GM23248 (cell line): ENCODE measurements around the gene PTPRK. TPM values are rescaled to one million over a fixed set of nuclear protein-coding genes. Genes with fewer than 3 reads are reported as not detected.

ENCODE experiments used
- DNase-seq: peaks from one replicate; pipeline ENCODE4 v3.0.0-alpha.2; 2015
- H2AFZ ChIP-seq: fragments of 200-600 bp; sonication (generic); 2 replicates; pipeline ENCODE4 v1.6.1; 2016; ENCODE audit warnings: antibody characterized with exemption
- H3F3A ChIP-seq: fragments of 200-600 bp; sonication (generic); 2 replicates; pipeline ENCODE4 v1.6.1; 2016; ENCODE audit warnings: mild to moderate bottlenecking, antibody characterized with exemption, mixed run types; ENCODE audit not compliant: insufficient read depth
- H3K27ac ChIP-seq: fragments of 200-600 bp; sonication (generic); 2 replicates; pipeline ENCODE4 v1.5.1; 2016; ENCODE audit warnings: mild to moderate bottlenecking
- H3K27me3 ChIP-seq: fragments of 200-600 bp; sonication (generic); replicated peaks from 2 replicates; pipeline ENCODE4 v1.6.1; 2016; ENCODE audit warnings: mild to moderate bottlenecking; ENCODE audit not compliant: insufficient read depth
- H3K36me3 ChIP-seq: fragments of 200-600 bp; sonication (generic); 2 replicates; pipeline ENCODE4 v1.6.1; 2016; ENCODE audit warnings: low read depth, mild to moderate bottlenecking
- H3K4me1 ChIP-seq: fragments of 200-600 bp; sonication (generic); 2 replicates; pipeline ENCODE4 v1.6.1; 2016; ENCODE audit warnings: mild to moderate bottlenecking; ENCODE audit not compliant: insufficient read depth
- H3K4me2 ChIP-seq: fragments of 200-600 bp; sonication (generic); one replicate; pipeline ENCODE4 v1.6.1; 2016; ENCODE audit warnings: mild to moderate bottlenecking; ENCODE audit not compliant: unreplicated experiment
- H3K4me3 ChIP-seq: fragments of 200-600 bp; sonication (generic); 2 replicates; pipeline ENCODE4 v1.5.1; 2016; ENCODE audit warnings: mild to moderate bottlenecking
- H3K79me2 ChIP-seq: fragments of 200-600 bp; sonication (generic); 2 replicates; pipeline ENCODE4 v1.6.1; 2016; ENCODE audit warnings: mild to moderate bottlenecking; ENCODE audit not compliant: insufficient read depth
- H3K9ac ChIP-seq: fragments of 200-600 bp; sonication (generic); 2 replicates; pipeline ENCODE4 v1.6.1; 2016; ENCODE audit warnings: mild to moderate bottlenecking
- H3K9me2 ChIP-seq: fragments of 200-600 bp; sonication (generic); 2 replicates; pipeline ENCODE4 v1.6.1; 2016; ENCODE audit warnings: mixed run types, mild to moderate bottlenecking, moderate library complexity; ENCODE audit not compliant: insufficient read depth
- H3K9me3 ChIP-seq: fragments of 200-600 bp; sonication (generic); one replicate; pipeline ENCODE4 v1.6.1; 2017; ENCODE audit warnings: low read depth
- H4K20me1 ChIP-seq: fragments of 200-600 bp; sonication (generic); 2 replicates; pipeline ENCODE4 v1.6.0; 2016; ENCODE audit not compliant: insufficient read depth
- EZH2 ChIP-seq: fragments of 200-600 bp; sonication (generic); IDR thresholded peaks from 2 replicates; pipeline ENCODE4 v1.6.1; 2018; ENCODE audit warnings: antibody characterized with exemption, mild to moderate bottlenecking; ENCODE audit not compliant: insufficient read depth, poor library complexity, severe bottlenecking
- EZH2phosphoT487 ChIP-seq: fragments of 200-600 bp; sonication (generic); IDR thresholded peaks from 2 replicates; pipeline ENCODE4 v1.6.1; 2018; ENCODE audit warnings: antibody characterized with exemption, moderate library complexity, mild to moderate bottlenecking, low read depth; ENCODE audit not compliant: insufficient read depth
- WGBS, 2 experiments: methylation state at CpG; one replicate each; pipeline ENCODE4 v1.1.6; 2015 to 2017; ENCODE audit warnings: low lambda C conversion rate in 2 of 2, low coverage in 1 of 2; ENCODE audit errors: missing lambda C conversion rate in 2 of 2; 5-methylcytosine and 5-hydroxymethylcytosine counted together
- in situ Hi-C: fragments of 300-500 bp; cut with MboI; formaldehyde crosslinking; loops from 2 replicates; pipeline ENCODE4 v1.15.0; 2020
- polyA plus RNA-seq: library from polyadenylated mRNA; unstranded; fragments of >200 nt; fragmentation: Nextera tagmentation; extraction: Ambion mirVana; gene quantifications from 2 replicates; pipeline ENCODE4 v1.2.1, GENCODE V29; 2016
- total RNA-seq: library from RNA; depleted of rRNA; stranded (reverse); fragments of >200 nt; shearing (Covaris generic); gene quantifications from 2 replicates; pipeline ENCODE4 v1.2.3, GENCODE V29; 2014

PTPRK gene
- total and polyA plus RNA-seq, 2 experiments from 2014 or later: 22.3 to 34.5 TPM

DNA sequence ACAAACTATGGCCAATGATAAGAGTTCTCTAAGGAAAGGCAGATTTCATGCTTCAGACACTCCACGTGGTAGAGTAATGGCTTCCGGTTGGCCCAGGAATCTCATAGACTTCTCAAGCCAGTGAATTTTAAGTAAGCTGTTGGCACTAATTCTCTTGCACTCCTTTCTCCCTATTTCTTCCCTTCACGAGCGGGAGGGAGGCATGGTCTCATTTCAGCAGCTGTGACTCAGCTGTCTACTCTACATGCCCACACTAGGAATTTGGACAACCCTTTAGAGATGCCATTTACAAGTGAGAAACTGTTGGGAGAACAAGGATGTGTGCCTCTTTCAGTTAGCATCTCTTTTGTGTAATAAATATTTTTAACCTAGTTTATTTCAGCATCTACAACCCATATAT, 107.7 kb downstream of the PTPRK start:
- no peak overlapping the region for H3K4me2 ChIP-seq
- no peak overlapping the region for H3K27ac ChIP-seq
- H3F3A ChIP-seq: no peaks in the 10 kb centered on the region
- no peaks in the 10 kb centered on the region for H3K36me3 ChIP-seq
- no peaks in the 10 kb centered on the region for H3K9me2 ChIP-seq
- no peak overlapping the region for H3K9ac ChIP-seq
- H2AFZ ChIP-seq: no peak overlapping the region
- DNase-seq: no peak
- WGBS, 2 experiments: 69 to 77% methylated on average over 4 of the region's 4 CpGs
- in situ Hi-C loops: no loop called here
- H3K4me1 ChIP-seq: no peaks in the 10 kb centered on the region
- 0 out of 2 replicates have a peak, but pooled peaks cover 7% of the 10 kb centered on the region for H3K79me2 ChIP-seq
- H4K20me1 ChIP-seq: 0 out of 2 replicates have a peak, but pooled peaks cover 4% of the 10 kb centered on the region
- no peaks in the 10 kb centered on the region for H3K9me3 ChIP-seq
- H3K27me3 ChIP-seq: no peaks in the 10 kb centered on the region
- TF ChIP-seq EZH2phosphoT487 (no peak), EZH2 (no peak)
- H3K4me3 ChIP-seq: no peak overlapping the region

- TF ChIP-seq EZH2phosphoT487 (no peak), EZH2 (no peak)
- no peaks in the 10 kb centered on the region for H3K36me3 ChIP-seq
- no peaks in the 10 kb centered on the region for H4K20me1 ChIP-seq
- H3K4me1 ChIP-seq: no peaks in the 10 kb centered on the region
- no peaks in the 10 kb centered on the region for H3K9me2 ChIP-seq
- WGBS, 2 experiments: 93 to 98% methylated on average over 4 of the region's 4 CpGs
- H3K27me3 ChIP-seq: no peaks in the 10 kb centered on the region
- no peaks in the 10 kb centered on the region for H3F3A ChIP-seq
- no peak for DNase-seq
- no peak overlapping the region for H2AFZ ChIP-seq
- H3K4me3 ChIP-seq: no peak overlapping the region
- in situ Hi-C loops: no loop called here
- no peaks in the 10 kb centered on the region for H3K9me3 ChIP-seq
- H3K27ac ChIP-seq: no peak overlapping the region
- no peak overlapping the region for H3K9ac ChIP-seq
- H3K4me2 ChIP-seq: no peak overlapping the region
- H3K79me2 ChIP-seq: no peaks in the 10 kb centered on the region
Measured at GRCh38 chr6:128410584-128410983, 109.8 kb downstream of the PTPRK start.

DNA sequence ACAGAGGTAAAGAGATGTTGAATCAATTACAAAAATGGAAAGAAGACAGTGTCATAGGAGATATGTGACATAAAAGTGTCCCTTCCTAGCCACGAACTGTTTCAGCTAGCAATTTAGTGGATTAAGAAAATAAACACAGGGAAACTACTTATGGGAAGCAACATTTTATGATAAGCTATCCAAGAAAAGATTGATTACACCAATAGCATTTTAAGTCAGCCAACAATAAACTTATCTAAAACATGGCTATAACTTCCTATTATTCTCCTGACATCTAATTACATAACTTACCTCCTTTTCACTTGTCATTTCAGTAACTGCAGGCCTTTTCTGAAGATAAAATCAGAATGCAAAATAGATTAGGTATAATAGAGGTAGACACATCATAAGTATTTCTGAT, 111.4 kb downstream of the PTPRK start:
- H3K4me1 ChIP-seq: no peaks in the 10 kb centered on the region
- no peak for DNase-seq
- H3K9ac ChIP-seq: no peak overlapping the region
- H3F3A ChIP-seq: no peaks in the 10 kb centered on the region
- no peak overlapping the region for H3K4me3 ChIP-seq
- H2AFZ ChIP-seq: no peak overlapping the region
- in situ Hi-C loops: no loop called here
- H3K27ac ChIP-seq: no peak overlapping the region
- H3K4me2 ChIP-seq: no peak overlapping the region
- H3K9me3 ChIP-seq: no peaks in the 10 kb centered on the region
- H3K79me2 ChIP-seq: no peaks in the 10 kb centered on the region
- no peaks in the 10 kb centered on the region for H3K36me3 ChIP-seq
- no peaks in the 10 kb centered on the region for H3K27me3 ChIP-seq
- TF ChIP-seq EZH2 (no peak), EZH2phosphoT487 (no peak)
- WGBS, 2 experiments: 83 to 92% methylated on average over 1 of the region's 1 CpG
- no peaks in the 10 kb centered on the region for H4K20me1 ChIP-seq
- H3K9me2 ChIP-seq: no peaks in the 10 kb centered on the region

DNA sequence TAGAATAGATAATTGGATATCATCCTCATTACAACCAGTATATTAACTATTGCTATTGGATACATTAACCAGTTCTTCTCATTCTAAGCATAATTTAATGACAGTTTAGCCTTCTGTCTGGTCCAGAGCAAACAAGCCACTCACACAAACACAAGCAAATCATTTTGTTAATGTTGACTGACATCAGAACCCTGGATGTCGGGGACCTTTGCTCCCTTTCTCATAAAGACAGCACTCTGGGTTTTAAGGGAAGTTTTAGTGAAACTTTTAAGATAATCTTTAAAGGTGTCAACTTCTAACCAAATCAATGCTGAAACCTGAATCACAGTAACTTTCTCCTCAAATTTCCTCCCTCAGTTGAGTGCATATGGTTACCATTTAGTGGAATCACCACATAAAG, 113.9 kb downstream of the PTPRK start:
- Histone ChIP-seq H3K4me3 (no peak overlapping the region), H2AFZ (no peak overlapping the region), H3K27ac (no peak overlapping the region), H3K9me2 (no peaks in the 10 kb centered on the region), H3K9ac (no peak overlapping the region), H4K20me1 (no peaks in the 10 kb centered on the region), H3K4me2 (no peak overlapping the region), H3K36me3 (no peaks in the 10 kb centered on the region), H3K79me2 (no peaks in the 10 kb centered on the region), H3F3A (no peaks in the 10 kb centered on the region), H3K9me3 (no peaks in the 10 kb centered on the region), H3K4me1 (no peaks in the 10 kb centered on the region), H3K27me3 (no peaks in the 10 kb centered on the region)
- in situ Hi-C loops: no loop called here
- DNase-seq: no peak
- no peak for TF ChIP-seq EZH2phosphoT487
- TF ChIP-seq EZH2: no peak
- WGBS, 2 experiments: 100% methylated on average over 1 of the region's 1 CpG
